Measurements from ENCODE around the gene SRSF4.
A peak's percentile ranks its signal among the peaks of the same experiment; 100 is the strongest.
"Not testable (repeated sequence)": the region's sequence is repeated elsewhere in the genome, so short reads cannot be mapped to it uniquely, and the experiment has no call there.

SRSF4 gene

DNA sequence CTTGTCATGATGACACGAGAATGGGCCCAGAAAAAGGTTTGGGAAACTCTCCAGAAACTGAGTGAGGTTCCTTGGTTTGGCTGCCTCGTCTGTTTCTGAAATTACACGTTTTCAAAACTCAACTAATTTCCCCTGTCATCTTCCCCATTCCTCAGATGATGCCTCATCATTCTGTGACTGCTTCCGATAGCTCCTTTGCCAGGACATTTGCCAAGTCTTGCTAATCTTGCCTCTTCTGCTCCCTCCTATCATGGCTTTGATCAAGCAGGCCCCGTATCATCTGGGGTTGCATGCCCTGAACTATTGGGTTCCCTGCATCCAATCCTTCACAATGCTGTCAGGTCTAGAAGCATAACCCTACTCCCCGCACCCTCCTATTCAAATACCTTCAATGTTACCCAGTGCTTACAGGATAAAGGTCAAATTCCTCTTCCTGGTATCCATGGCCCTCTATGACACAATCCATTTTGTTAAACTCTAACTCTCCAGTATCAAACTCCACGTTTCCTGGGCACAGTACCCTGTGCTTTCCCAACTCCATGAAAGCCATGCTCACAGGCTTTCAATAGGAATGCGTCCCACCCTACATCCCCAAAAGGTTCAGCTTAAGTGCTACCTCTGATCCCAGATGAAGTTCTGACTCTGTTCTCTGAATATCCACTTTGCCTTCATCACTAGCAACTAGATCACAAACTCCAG is 35.8 kb downstream of the SRSF4 start:
- in situ Hi-C loops (cut with MboI; ENCODE audit: low pct_unique_long_range_greater_than_20kb, low sequenced_read_pairs, unreplicated experiment) = no loop called here
- no peak for DNase-seq (ENCODE audit: low spot score)
- TF ChIP-seq, protein P1, sequence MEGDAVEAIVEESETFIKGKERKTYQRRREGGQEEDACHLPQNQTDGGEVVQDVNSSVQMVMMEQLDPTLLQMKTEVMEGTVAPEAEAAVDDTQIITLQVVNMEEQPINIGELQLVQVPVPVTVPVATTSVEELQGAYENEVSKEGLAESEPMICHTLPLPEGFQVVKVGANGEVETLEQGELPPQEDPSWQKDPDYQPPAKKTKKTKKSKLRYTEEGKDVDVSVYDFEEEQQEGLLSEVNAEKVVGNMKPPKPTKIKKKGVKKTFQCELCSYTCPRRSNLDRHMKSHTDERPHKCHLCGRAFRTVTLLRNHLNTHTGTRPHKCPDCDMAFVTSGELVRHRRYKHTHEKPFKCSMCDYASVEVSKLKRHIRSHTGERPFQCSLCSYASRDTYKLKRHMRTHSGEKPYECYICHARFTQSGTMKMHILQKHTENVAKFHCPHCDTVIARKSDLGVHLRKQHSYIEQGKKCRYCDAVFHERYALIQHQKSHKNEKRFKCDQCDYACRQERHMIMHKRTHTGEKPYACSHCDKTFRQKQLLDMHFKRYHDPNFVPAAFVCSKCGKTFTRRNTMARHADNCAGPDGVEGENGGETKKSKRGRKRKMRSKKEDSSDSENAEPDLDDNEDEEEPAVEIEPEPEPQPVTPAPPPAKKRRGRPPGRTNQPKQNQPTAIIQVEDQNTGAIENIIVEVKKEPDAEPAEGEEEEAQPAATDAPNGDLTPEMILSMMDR (IDR thresholded peaks at IDR 0.05; ENCODE audit: extremely low read depth, insufficient read depth, missing control alignments) = no peak

DNA sequence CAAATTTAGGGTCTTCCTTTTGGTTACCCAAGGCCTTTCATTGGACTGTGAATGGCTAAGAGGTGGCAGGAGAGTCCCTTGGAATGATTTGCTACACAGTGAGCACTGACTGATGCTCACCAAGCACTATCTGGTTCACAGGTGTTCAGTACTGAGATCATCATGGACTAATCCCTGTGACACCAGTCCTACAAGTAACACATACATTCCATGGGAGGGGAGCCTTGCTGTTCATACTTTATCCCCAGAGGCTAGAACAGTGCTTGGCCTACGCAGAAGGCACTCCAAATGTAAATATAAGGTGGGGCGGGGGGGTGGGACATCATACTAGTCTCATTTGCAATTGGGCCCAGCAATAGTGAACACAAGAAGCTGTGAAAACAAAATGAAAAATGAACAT is 37.5 kb downstream of the SRSF4 start:
- in situ Hi-C loops (cut with MboI; ENCODE audit: low pct_unique_long_range_greater_than_20kb, low sequenced_read_pairs, unreplicated experiment) = no loop called here
- TF ChIP-seq, protein P1 (IDR thresholded peaks at IDR 0.05; ENCODE audit: extremely low read depth, insufficient read depth, missing control alignments) = no peak
- DNase-seq (ENCODE audit: low spot score) = no peak

DNA sequence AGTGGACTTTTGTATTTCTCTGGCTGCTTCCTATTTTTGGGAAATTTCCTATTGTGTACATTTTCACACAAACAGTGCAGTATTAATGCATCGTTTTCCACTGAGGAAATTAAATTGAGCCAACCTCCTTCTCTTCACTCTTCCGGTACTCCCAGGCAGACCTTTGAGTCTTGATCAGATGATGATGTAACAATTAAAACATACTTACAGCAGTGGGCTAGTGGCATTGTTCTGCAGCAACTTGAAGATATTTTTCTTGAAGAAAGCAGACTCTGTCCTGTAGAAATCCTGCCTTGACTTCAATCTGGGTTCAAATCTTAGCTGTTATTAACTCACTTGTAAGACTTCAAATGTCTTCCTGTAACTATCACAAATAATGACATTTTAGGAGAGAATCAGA is 39.0 kb downstream of the SRSF4 start:
- TF ChIP-seq, protein P1 (IDR thresholded peaks at IDR 0.05; ENCODE audit: extremely low read depth, insufficient read depth, missing control alignments) = no peak
- in situ Hi-C loops (cut with MboI; ENCODE audit: low pct_unique_long_range_greater_than_20kb, low sequenced_read_pairs, unreplicated experiment) = no loop called here

DNA sequence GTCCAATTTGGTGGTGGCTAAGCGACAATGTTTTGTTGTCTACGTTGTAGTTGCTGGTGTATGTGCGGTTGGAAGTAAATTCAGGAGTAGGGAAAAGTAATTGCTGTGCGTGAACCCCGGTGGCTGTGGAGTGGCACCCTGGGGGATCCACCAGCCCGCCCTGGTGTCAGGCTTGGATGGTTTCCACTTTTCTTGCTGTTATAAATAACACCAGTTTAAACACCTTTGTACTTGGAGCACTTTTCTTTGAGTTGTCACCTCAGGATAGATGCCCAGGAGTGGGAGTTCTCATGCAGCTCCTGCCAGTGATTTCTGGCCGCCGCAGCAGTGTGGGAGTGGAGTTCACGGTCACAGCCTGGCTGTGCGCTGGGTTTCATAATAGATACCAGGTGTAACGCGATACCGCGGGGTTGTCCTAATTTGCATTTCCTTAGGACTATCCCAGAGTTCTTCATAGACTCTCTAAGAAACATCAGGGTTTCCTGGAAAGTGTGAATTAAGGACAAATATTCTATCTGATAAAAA is 45.2 kb downstream of the SRSF4 start:
- TF ChIP-seq, protein P1 (IDR thresholded peaks at IDR 0.05; ENCODE audit: extremely low read depth, insufficient read depth, missing control alignments) = no peak
- peak; percentile 18 for DNase-seq (ENCODE audit: low spot score)
- in situ Hi-C loops (cut with MboI; ENCODE audit: low pct_unique_long_range_greater_than_20kb, low sequenced_read_pairs, unreplicated experiment) = no loop called here

More for the DNA sequence above, 39.0 kb downstream of the SRSF4 start:
- no peak for DNase-seq (ENCODE audit: low spot score)

DNA sequence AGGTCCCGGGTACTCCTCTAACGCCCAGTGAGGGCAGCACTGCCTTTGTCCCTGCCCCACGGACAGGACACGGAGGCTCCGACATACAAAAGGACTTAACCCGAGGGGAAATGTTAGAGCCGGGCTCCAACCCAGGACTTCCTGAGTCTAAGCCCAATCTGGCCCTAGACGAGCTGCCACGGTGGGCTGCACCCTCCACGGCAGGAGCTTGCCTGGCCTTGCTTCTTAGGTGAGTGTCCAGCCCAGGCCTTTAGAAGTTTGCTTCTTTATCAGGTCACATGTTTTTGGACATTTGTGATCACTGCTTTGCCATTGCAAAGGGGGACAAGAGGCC is 47.0 kb downstream of the SRSF4 start:
- in situ Hi-C loops (cut with MboI; ENCODE audit: low pct_unique_long_range_greater_than_20kb, low sequenced_read_pairs, unreplicated experiment) = no loop called here
- TF ChIP-seq, protein P1 (IDR thresholded peaks at IDR 0.05; ENCODE audit: extremely low read depth, insufficient read depth, missing control alignments) = no peak
- peak; percentile 21 for DNase-seq (ENCODE audit: low spot score)

DNA sequence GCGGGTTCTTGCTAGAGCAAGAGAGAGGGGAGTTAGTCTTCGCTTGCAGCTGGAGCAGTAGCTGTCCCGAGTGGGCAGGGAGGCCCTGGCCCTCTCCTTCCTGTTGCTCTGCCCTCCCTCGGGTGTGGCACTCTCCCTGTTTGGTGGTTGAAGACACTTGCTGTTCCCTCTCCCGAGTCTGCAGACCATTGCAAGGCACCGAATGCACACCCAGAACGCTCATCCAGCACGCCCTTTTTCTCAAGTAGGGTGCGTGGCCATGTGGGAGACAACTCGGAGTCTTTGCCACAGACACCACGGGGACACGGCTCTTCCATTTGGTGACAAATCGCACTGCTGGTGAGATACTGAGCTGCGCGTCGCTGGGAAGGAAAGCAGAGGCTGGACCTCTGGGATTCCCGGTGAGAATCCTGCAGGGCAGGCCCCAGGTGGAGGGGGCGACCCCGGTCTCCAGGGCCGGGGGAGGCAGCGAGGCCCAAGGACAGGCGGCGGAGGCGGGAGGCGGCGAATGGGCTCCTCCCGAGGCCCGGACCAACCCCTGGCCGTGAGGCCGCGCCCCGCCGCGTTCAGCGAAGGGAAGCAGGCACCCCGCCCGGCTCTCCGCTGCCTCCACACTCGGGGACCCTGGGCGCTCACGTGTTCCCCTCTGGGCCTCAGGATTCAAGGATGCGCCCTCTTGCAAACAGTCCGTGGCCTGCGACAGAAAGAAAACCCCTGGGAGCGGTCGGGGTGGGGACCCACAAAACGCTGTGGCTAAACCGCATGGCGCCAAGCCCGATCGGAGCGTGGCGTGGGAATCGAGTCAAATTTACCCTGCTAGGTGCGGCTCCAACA is 47.6 kb downstream of the SRSF4 start:
- in situ Hi-C loops (cut with MboI; ENCODE audit: low pct_unique_long_range_greater_than_20kb, low sequenced_read_pairs, unreplicated experiment) = no loop called here
- TF ChIP-seq, protein P1 (IDR thresholded peaks at IDR 0.05; ENCODE audit: extremely low read depth, insufficient read depth, missing control alignments) = no peak
- peak; percentile 49 for DNase-seq (ENCODE audit: low spot score)

DNA sequence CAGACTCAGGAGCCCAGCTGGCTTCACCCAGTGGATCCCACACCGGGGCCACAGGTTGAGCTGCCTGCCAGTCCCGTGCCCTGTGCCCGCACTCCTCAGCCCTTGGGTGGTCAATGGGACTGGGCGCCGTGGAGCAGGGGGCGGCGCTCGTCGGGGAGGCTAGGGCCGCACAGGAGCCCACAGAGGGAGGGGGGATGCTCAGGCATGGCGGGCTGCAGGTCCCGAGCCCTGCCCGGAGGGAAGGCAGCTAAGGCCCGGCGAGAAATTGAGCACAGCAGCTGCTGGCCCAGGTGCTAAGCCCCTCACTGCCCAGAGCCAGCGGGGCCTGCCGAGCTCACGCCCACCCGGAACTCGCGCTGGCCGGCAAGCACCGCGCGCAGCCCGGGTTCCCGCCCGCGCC is 50.6 kb downstream of the SRSF4 start:
- DNase-seq (ENCODE audit: low spot score); in situ Hi-C loops (cut with MboI; ENCODE audit: low pct_unique_long_range_greater_than_20kb, low sequenced_read_pairs, unreplicated experiment): not testable (repeated sequence)

All from GM13977 (cell line).